Kidney (tissue), 14 donors: ENCODE results near the gene SLC7A8. TPM values are rescaled to one million over a fixed set of nuclear protein-coding genes. Genes with fewer than 3 reads are reported as not detected.
A peak's percentile ranks its signal among the peaks of the same experiment; 100 is the strongest.

Experiments
- DNase-seq, 5 donors: peaks; one replicate each; pipeline ENCODE4 v3.0.0-alpha.2; 2013 to 2020
- FAIRE-seq: peaks from 2 replicates; lab custom pipeline; 2012; peaks lifted over from hg19 to GRCh38; lab: Jason Lieb, UNC
- H3K27ac ChIP-seq, 2 donors: one replicate each; pipeline ENCODE4 v1.7.0; 2013; ENCODE audit warnings: low read depth in 2 of 2, low read length in 2 of 2, inconsistent platforms in 1 of 2
- H3K27me3 ChIP-seq: one replicate; pipeline ENCODE4 v1.7.1; 2013; ENCODE audit warnings: low read length, inconsistent platforms; ENCODE audit not compliant: control insufficient read depth, insufficient read depth
- H3K36me3 ChIP-seq, 3 donors: one replicate each; pipeline versions ENCODE4 v1.7.0 to v1.7.1; 2013; ENCODE audit warnings: low read length in 3 of 3, control low read depth in 1 of 3, inconsistent platforms in 1 of 3; ENCODE audit not compliant: insufficient read depth in 3 of 3, control insufficient read depth in 2 of 3
- H3K4me1 ChIP-seq, 3 donors: one replicate each; pipeline versions ENCODE4 v1.7.0 to v1.7.1; 2013; ENCODE audit warnings: low read length in 3 of 3, inconsistent platforms in 1 of 3, low read depth in 1 of 3; ENCODE audit not compliant: control insufficient read depth in 2 of 3, insufficient read depth in 2 of 3
- H3K4me3 ChIP-seq, 3 donors: one replicate each; pipeline versions ENCODE4 v1.7.0 to v1.8.1; 2013; ENCODE audit warnings: low read length in 3 of 3, control low read depth in 1 of 3, inconsistent platforms in 1 of 3
- H3K9ac ChIP-seq, 3 donors: one replicate each; pipeline versions ENCODE4 v1.7.0 to v1.7.1; 2013; ENCODE audit warnings: low read length in 3 of 3, control low read depth in 1 of 3, inconsistent platforms in 1 of 3
- H3K9me3 ChIP-seq, 3 donors: one replicate each; pipeline versions ENCODE4 v1.7.0 to v1.7.1; 2013; ENCODE audit warnings: low read length in 3 of 3, control low read depth in 1 of 3, inconsistent platforms in 1 of 3; ENCODE audit not compliant: control insufficient read depth in 2 of 3, insufficient read depth in 1 of 3
- CTCF ChIP-seq: IDR thresholded peaks from 3 replicates; pipeline ENCODE4 v1.5.1; 2012; ENCODE audit warnings: mild to moderate bottlenecking, moderate library complexity, borderline replicate concordance; ENCODE audit not compliant: insufficient read depth; ENCODE audit errors: extremely low read depth
- intact Hi-C: fragments of 100-400 bp; cut with DNase I; formaldehyde crosslinking; loops from one replicate; pipeline ENCODE4 v1.11.1; 2022
- polyA plus RNA-seq: library from polyadenylated mRNA; stranded (reverse); fragments of 350-450 nt; fragmentation: Illumina TruSeq; extraction: RNeasy Lipid Tissue Mini Kit (QIAGEN cat#74804); gene quantifications from one replicate; pipeline ENCODE4 v1.2.3, GENCODE V29; 2014; ENCODE audit warnings: low read depth, low replicate concordance; ENCODE audit not compliant: insufficient read depth
- total RNA-seq: library from RNA; stranded (reverse); fragmentation: NEBNext Ultra II Directional; extraction: Animal tissue kit (Norgen Biotek cat#: 25700); gene quantifications from one replicate; pipeline ENCODE4 v1.2.1, GENCODE V29; 2021
- donor health status: control.
- donor health status: control.
- donor health status: control.
- donor health status: control.
- donor health status: control.
- donor health status: DM: yes; HTN: yes; CAD: no.
- donor health status: Normal renal cell carcinoma (clear cell type).

Gene SLC7A8
- total and polyA plus RNA-seq, 2 donors from 2014 or later: 22.9 to 210 TPM

- Histone ChIP-seq H3K4me1 (peaks cover 0 to 6% (median 0%) of the 10 kb centered on the region in 3 donors), H3K9ac (peak overlapping the region in 1 of 3 donors; percentile 4), H3K36me3 (no peaks in the 10 kb centered on the region), H3K9me3 (no peaks in the 10 kb centered on the region), H3K27me3 (no peaks in the 10 kb centered on the region), H3K4me3 (peak overlapping the region in 2 of 3 donors; percentile 24 to 50), H3K27ac (no peak overlapping the region)
- DNase-seq (peak in 4 of 5 donors; percentile 42 to 78 (median 66)), FAIRE-seq (no peak)
- intact Hi-C loops: loop anchor here (5.0 kb wide), 1 partner anchor 65 kb away; no protein-coding TSS in a partner anchor
- peak; percentile 89 for TF ChIP-seq CTCF
Measured at GRCh38 chr14:23186913-23187654, 3.6 kb upstream of the SLC7A8 start.

GRCh38 chr14:23185063-23185462, 1.6 kb upstream of the SLC7A8 start:
- no peak for TF ChIP-seq CTCF
- no peaks in the 10 kb centered on the region for H3K9me3 ChIP-seq
- H3K4me1 ChIP-seq: peaks cover 0 to 8% (median 3%) of the 10 kb centered on the region in 3 donors
- H3K27me3 ChIP-seq: no peaks in the 10 kb centered on the region
- no peak for FAIRE-seq
- no peaks in the 10 kb centered on the region for H3K36me3 ChIP-seq
- no peak for DNase-seq
- H3K27ac ChIP-seq: peak overlapping the region in 1 of 2 donors; percentile 27
- intact Hi-C loops: loop anchor here (5.0 kb wide), 1 partner anchor 63 kb away; no protein-coding TSS in a partner anchor
- peak overlapping the region in 2 of 3 donors; percentile 1 to 50 for H3K4me3 ChIP-seq
- H3K9ac ChIP-seq: no peak overlapping the region

GRCh38 chr14:23183158-23183470, 346 bp downstream of the SLC7A8 start:
- peak overlapping the region; percentile 38 to 70 for H3K27ac ChIP-seq
- peaks cover 0 to 8% (median 3%) of the 10 kb centered on the region in 3 donors for H3K4me1 ChIP-seq
- no peak for FAIRE-seq
- intact Hi-C loops: no loop called here
- peak overlapping the region; percentile 67 to 93 (median 84) for H3K4me3 ChIP-seq
- H3K9me3 ChIP-seq: no peaks in the 10 kb centered on the region
- H3K36me3 ChIP-seq: no peaks in the 10 kb centered on the region
- H3K9ac ChIP-seq: peak overlapping the region; percentile 45 to 81 (median 74)
- no peak for TF ChIP-seq CTCF
- DNase-seq: peak in 1 of 5 donors; percentile 46
- H3K27me3 ChIP-seq: no peaks in the 10 kb centered on the region
